GM18502 (cell line): ENCODE measurements around the gene TFPI.

Experiments used
- ATAC-seq: cut with Tn5 transposase; IDR thresholded peaks from one replicate; pipeline ENCODE4 v1.9.1; 2021; ENCODE audit warnings: mild to moderate bottlenecking; ENCODE audit not compliant: unreplicated experiment, poor library complexity

Gene TFPI

DNA sequence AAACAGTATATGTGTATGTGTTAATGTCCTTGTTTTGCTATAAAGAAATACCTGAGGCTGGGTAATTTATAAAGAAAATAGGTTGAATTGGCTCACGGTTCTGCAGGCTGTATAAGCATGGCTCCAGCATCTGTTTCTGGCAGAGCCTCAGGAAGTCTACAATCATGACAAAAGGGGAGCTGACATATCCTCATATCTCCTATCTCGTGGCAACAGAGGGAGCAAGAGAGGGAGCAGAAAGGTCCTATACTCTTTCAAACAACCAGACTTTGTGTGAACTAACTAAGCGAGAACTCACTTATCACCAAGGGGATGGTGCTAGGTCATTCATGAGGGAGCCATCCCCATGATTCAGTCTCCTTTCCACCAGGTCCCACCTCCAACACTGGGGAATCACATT is 119.2 kb downstream of the TFPI start:
- no peak for ATAC-seq

DNA sequence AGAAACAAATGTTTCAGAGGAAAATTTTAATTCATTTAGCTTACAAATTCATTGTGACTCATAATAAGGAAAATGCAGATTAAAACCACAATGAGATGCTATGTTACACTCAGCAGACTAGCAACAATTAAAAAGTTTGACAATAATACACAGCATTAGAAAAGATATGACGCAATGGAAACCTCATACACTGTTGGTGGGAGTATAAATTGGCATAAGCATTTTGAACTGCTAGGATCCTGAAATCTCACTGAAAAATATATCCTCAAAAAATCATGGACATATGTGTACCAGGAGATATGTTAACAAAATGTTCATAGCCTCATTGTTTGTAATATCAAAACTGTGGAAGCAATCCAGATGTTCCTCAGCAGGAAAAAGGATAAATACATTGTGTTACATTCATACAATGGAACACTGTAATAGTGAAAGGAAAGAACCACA is 119.9 kb downstream of the TFPI start:
- ATAC-seq = no peak

DNA sequence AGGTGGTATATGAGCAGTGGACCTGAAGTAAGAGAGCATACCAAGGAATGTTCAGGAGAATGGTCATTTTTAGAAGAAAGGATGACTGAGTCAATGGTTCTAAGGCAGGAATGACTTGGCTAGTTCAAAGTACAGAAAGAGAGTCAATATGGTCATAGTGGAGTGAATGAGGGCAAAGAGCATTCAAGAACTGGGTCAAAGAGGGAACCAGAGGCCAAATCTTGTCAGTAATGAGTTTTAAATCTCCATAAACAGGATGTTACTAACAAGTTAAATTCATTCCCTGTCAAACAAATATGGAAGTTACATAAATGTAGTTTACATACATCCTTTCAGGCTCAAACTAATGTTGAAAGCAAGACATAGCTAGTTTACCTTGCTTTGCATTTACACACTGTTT is 122.3 kb downstream of the TFPI start:
- no peak for ATAC-seq

DNA sequence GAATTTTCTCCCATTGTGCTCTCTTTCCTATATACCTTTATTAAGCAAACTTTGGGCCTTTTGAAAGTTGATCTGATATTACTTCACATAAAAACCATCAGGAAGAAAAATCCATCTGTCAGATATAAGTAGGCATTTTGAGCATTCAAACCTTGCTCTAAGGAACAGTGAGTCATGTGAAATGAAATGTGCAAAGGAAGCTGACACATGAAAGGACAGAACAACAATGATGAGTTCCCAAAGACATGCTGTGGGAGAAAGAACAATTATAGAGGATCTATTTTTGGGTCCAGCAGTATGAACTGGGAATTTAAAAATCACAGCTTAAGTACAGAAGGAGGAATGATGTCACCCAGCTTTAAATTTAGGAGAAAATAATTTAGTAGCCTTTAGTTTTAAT is 124.2 kb downstream of the TFPI start:
- no peak for ATAC-seq

DNA sequence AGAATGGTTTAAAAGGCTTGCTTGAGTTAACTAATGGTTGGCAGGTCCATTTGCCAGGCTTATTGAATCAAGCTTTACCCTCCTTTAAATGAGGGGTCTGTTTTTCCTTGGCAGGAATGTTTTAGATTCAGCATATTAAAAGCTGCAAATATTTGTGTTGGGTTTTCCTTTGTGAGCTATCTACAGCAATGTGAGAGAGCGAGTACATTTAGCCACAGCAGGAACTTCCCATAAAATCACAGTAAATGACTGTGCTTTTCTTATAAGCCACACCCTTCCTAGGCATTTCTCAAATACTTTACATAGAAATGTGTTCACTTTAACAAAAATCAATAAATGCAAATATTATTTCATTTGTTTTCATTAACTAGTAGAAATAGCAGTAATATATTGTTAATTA is 130.1 kb downstream of the TFPI start:
- no peak for ATAC-seq

DNA sequence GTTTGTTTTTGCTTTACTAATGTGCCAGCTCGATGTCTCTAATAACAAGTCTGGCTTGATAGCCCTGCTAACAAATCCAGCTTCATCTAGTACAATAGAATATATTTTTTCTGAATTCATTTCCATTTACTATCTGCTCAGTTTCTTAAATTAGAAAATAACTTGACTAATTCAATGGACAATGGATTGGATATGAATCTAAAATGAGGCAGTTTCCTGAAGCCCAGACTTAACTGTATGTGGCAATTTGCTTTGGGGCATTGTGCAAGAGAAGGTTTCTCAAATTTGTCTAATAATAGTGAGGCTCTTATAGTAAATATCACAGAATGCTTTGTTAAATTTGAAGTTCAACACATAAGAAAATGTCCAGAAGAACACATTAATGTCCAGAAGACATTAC is 132.0 kb downstream of the TFPI start:
- no peak for ATAC-seq

DNA sequence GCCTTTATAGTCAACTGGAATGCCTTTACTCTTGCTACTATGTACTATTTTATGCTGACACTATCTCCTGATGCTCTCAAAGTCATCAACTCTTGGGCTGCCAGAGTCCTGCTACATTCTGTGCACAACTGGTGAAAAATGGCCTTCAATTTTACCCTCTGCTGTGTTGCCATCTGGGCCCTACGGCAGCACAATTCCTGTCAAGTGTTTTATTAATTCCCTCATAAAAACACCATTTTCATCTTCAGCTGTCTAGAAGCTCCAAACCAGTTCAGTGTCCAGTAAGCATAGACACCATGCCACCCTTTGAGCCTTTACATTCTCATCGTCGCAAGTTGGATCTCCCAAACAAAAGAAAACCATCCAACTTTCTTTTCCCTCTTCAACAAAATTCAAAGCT is 132.7 kb downstream of the TFPI start:
- no peak for ATAC-seq

DNA sequence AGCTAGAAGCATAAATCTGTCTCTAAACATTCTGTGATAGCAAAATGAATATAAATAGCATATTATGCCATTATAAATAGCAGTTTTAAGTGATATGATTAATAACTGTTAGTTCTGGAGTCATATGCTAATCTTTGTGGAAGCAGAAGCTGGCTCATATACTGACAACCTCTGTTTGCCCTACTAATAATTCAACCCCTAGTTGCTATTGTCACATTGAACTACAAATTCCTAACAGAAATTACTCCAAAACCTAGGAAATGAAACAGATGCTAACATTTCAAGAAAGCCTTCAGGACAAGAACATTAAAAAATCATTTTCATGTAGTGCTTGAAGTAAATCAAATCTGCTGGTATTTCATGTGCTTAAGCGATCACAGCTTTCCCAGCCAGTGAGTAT is 134.4 kb downstream of the TFPI start:
- no peak for ATAC-seq

DNA sequence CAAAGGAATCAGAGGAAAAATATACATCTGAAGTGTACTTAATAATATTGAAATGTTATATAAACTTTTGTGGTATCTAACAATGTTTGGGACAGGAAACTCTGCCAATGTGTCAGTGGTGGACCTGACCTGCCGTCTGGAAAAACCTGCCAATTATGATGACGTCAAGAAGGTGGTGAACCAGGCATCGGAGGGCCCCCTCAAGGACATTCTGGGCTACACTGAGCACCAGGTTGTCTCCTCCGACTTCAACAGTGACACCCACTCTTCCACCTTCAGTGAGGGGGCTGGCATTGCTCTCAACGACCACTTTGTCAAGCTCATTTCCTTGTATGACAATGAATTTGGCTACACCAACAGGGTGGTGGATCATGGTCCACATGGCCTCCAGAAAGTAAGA is 138.8 kb downstream of the TFPI start:
- no peak for ATAC-seq
